Activated naive CD4-positive, alpha-beta T cell treated with Interleukin-2 at 50 U/mL for 16 hours (primary cell): Measurements from ENCODE around the gene ZNF358.

Source experiments
- DNase-seq: peaks from one replicate; pipeline ENCODE4 v3.0.0-alpha.2; 2020

Gene ZNF358

DNA sequence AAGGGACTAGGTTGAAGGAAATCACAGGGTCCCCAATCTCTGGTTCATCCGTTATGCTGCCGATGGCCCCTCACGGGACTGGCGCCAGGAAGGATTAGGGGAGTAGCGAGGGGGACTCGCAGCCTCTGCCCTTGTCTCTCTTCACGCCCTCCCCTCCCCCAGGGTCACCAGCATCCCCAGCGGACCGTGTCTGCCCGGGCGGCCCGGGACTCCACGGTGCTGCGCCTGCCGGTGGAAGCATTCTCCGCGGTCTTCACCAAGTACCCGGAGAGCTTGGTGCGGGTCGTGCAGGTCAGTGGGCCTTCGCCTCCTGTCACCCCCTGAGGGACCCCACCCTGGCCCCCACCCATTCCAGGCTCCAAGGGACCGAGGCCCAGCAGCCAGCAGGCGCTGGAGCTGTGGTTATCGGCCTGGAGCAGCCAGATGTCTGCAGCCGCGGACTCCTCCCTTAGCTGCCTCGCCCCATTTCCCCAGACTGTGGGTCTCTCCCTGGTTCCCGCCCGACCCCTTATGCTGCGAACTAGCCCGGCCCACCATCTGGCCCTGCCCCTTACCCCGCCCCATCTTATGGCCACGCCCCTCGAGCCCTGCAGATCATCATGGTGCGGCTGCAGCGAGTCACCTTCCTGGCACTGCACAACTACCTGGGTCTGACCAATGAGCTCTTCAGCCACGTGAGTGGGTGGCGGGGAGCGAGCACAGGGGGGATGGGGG, 25.0 kb downstream of the ZNF358 start:
- DNase-seq = peak; percentile 15

DNA sequence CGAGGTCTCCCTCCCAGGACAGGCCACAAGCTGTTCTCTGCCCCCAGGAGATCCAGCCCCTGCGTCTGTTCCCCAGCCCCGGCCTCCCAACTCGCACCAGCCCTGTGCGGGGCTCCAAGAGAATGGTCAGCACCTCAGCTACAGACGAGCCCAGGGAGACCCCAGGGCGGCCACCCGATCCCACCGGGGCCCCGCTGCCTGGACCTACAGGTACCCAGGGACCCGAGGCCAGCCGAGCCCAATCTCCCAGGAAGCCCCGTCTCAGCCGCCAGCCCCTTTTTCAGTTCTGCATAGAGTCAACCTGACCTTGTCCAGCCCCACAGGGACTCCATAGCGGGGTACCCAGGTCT, 25.5 kb downstream of the ZNF358 start:
- DNase-seq = no peak

DNA sequence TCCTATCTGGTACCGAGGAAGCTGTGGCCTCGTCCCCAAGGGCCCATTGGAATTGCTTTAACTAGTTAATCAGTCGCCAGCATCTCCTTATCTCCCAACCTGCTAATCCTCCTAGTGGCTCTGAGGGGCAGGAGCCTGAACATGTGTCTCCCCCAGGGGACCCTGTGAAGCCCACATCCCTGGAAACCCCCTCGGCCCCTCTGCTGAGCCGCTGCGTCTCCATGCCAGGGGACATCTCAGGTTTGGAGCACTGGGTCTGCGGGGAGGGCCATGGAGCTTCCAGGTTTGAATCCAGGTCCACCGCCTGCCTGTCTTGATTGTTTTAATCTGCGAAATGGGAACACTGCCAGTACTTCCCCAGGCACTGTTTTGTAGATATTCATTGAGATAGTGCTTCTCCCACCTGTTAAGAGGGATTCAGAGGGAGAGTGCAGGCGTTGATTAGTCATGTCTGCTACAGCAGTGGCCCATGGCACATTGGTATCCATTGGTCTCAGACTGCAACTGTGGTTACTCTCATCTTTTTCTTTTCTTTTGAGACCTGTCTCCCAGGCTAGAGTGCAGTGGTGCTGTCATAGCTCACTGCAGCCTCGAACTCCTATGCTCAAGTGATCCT, 26.0 kb downstream of the ZNF358 start:
- no peak for DNase-seq

DNA sequence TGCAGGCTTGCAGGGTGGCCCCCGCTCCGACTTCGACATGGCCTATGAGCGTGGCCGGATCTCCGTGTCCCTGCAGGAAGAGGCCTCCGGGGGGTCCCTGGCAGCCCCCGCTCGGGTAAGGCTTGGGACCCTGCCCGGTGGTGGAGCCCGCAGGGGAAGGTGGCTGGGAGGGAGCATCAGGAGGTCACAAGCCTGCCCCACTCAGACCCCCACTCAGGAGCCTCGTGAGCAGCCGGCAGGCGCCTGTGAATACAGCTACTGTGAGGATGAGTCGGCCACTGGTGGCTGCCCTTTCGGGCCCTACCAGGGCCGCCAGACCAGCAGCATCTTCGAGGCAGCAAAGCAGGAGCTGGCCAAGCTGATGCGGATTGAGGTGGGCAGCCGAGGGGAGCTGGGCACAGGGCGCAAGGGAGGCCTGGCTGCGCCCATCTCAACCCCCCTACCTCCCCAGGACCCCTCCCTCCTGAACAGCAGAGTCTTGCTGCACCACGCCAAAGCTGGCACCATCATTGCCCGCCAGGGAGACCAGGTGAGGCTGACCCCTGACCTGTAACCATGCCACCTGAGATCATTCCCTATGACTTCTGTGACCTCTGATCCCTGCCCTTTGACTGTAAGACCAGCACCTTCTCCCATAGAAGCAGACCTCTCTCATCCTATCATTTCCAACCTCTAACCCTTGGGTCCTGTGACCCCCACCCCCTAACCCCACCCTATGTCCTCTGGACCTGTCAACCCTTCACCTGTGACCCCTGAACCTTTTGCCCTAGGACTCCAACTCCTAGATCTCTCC, 26.8 kb downstream of the ZNF358 start:
- no peak for DNase-seq

DNA sequence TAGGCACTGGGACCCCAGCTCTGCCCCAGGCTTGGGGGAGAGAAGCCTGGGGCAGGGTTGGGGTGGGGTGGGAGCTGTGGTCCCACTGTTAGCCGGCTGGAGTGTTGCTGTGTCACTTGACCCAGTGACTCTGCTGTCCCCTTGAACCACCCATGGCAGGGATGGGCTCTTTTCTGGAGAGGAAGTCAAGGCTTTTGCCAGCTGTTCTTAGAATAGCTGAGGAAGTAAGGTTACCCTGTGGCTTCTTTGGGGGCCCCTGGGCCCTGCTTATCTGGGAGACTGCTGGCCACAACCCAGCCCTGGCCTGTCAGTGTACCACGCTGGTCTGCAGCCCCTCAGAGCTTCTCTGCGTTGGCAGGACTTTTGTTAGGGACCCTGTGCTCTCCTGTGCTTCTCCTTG, 28.7 kb downstream of the ZNF358 start:
- no peak for DNase-seq

DNA sequence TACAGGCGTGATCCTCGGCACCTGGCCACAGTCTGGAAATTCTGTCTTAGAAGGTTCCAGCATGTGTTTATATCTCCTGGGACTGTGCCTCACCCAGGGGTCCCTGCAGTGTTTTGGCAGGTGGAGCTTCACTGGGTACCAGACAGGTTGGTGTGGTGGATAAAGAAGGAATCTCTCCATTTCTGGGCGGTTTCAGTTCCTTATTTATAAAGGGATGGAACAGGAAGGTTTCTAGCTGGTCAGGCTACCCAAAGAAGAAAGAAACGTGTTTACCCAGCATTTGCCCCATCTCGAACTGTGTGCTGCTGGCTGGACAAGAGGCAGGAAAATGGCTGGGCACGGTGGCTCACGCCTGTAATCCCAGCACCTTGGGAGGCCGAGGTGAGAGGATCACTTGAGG, 29.4 kb downstream of the ZNF358 start:
- DNase-seq = no peak

DNA sequence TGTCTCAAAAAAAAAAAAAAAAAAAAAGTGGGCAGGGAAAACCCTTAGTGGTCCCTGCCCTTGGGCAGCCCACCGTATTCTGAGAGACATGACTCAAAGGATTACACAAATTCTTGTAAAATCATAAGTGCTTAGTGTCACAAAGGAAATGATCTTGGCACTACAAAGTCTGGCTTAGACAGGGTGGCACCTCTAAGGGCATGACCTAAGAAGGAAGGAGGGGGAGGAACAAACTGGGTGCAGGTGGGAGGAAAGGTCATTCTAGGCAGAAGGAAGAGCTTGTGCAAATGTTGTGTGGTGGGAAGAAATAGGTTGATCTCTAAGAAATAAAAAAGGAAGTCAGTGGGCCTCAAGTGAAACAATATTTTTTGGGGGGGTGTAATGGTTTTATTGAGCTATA, 30.0 kb downstream of the ZNF358 start:
- DNase-seq = no peak

DNA sequence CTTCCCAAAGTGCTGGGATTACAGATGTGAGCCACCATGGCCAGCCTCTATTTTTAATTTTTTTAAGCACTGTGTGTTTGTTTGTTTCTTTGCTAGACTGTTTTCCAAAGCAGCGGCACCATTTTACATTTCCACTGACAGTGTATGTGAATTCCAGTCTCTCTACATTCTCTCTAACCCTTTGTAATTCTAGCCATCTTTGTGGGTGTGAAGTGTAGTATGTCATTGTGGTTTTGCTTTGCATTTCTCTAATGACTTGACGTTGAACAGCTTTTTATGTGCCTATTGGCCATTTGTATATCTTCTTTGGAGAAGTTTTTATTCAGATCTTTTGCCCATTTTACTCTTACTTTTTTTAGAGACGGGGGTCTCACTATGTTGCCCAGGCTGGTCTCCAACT, 31.3 kb downstream of the ZNF358 start:
- DNase-seq = no peak

DNA sequence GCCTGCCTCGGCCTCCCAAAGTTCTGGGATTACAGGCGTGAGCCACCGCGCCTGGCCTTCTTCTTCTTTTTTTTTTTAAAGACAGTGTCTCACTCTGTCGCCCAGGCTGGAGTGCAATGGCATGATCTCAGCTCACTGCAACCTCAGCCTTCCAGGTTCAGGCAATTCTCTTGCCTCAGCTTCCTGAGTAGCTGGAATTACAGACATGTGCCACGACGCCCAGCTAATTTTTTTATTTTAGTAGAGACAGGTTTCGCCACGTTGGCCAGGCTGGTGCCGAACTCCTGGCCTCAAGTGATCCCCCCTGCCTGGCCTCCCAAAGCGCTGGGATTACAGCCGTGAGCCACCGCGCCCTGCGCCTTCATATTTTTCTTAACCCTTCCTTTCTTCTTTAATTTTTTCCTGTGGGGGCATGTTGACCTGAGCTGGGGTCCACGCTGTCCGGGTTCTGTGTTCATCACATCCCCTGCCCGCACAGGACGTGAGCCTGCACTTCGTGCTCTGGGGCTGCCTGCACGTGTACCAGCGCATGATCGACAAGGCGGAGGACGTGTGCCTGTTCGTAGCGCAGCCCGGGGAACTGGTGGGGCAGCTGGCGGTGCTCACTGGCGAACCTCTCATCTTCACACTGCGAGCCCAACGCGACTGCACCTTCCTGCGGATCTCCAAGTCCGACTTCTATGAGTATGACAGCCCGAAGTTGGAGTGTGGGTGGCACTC, 33.7 kb downstream of the ZNF358 start:
- no peak for DNase-seq

DNA sequence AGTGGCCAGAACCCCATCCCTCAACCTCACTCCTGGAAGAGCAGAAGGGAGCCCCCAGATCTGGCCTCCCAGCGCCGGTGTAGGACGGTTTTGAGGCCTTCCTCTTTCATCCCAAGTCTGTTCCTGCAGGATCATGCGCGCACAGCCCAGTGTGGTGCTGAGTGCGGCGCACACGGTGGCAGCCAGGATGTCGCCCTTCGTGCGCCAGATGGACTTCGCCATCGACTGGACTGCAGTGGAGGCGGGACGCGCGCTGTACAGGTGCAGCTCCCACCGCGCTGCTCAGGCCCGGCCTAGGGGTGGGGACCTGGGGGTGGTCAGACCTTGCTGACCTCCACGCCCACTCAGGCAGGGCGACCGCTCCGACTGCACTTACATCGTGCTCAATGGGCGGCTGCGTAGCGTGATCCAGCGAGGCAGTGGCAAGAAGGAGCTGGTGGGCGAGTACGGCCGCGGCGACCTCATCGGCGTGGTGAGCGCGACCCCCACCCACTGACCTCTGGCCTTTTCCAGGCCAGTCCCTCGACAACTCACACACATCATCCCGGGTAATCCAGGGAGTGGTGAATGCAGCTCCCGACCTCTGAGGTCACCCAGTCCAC, 34.4 kb downstream of the ZNF358 start:
- no peak for DNase-seq

DNA sequence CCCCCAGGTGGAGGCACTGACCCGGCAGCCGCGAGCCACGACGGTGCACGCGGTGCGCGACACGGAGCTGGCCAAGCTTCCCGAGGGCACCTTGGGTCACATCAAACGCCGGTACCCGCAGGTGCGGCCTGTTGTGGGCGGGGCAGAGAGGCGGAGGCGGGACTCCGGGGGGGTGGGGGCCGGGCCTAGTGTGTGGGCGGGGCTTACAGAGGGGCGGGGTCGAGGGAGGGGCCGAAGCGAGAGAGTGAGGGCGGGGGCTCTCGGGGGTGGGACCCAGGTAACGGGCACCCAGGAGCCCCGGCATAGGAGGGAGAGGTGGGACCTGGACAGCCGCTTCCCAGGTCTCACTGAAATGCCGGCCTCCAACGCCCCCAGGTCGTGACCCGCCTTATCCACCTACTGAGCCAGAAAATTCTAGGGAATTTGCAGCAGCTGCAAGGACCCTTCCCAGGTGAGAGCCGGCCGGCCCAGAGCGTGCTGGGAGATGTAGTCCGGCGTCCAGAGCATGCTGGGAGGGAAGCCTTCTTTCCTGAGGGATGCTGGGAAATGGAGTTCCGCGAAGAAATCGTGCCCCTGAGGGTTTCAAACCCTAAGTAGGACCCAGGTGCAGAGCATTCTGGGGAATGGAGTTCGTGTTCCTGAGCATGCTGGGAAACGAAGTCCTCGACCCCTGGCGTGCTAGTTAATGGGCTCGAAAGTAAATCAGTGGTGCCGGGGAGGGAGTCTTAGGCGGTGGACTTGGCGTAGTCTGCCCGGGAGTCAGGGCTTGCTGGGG, 35.3 kb downstream of the ZNF358 start:
- no peak for DNase-seq

DNA sequence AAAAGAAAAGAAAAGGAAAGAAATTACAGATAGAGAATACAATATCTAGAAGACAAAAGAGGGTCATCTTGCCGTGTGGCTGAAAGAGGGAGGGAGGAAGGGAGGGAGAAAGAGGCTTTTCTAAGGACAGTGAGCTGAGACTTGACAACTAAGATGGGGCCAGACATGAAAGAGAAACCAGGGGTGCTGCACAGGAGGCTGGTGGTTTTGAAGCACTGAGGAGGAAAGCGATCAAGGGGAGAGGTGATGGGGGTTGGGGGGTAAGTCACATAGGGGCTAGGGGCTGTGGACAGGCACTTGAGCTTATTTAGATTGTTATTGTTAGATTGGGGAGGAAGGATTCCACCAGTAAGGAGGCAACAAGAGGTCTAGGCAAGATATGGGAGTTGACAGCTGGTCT, 36.9 kb downstream of the ZNF358 start:
- no peak for DNase-seq

DNA sequence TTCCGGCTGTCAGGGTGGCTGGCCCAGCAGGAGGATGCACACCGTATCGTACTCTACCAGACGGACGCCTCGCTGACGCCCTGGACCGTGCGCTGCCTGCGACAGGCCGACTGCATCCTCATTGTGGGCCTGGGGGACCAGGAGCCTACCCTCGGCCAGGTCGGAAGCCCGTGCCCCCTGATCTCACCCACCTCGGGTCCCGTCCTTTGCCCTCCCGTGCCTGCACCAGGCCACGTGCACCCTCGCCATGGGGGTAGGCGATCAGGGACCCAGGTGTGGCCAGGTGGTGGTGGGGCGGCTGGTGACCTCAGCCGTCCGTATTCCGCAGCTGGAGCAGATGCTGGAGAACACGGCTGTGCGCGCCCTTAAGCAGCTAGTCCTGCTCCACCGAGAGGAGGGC, 38.7 kb downstream of the ZNF358 start:
- DNase-seq = no peak

DNA sequence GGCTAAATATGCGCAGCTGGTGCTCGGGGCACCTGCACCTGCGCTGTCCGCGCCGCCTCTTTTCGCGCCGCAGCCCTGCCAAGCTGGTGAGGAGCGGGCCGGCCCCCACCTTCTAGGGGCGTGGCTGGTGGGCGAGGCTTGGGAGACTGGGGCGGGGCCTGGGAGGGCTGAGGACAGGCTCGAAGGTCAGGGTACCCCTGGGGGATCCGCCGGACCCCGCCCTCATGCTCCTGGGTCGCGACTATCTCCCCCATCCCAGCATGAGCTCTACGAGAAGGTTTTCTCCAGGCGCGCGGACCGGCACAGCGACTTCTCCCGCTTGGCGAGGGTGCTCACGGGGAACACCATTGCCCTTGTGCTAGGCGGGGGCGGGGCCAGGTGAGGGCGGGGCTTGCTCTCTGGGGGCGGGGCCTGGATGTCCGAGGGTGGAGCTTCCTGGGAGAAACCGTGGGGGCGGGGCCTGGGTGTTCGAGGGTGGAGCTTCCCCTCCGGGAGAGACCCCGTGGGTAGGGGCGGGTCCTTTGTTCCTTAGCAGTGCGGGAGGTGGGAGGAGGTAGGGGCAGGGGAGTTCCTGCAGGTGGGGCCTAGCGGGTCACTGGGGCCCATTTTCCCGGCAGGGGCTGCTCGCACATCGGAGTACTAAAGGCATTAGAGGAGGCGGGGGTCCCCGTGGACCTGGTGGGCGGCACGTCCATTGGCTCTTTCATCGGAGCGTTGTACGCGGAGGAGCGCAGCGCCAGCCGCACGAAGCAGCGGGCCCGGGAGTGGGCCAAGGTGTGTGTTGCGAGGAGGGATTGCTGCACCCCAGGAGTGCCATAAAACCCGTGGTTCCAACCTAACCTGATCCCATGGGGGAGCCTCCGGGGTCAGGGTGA, 39.3 kb downstream of the ZNF358 start:
- peak; percentile 6 for DNase-seq

DNA sequence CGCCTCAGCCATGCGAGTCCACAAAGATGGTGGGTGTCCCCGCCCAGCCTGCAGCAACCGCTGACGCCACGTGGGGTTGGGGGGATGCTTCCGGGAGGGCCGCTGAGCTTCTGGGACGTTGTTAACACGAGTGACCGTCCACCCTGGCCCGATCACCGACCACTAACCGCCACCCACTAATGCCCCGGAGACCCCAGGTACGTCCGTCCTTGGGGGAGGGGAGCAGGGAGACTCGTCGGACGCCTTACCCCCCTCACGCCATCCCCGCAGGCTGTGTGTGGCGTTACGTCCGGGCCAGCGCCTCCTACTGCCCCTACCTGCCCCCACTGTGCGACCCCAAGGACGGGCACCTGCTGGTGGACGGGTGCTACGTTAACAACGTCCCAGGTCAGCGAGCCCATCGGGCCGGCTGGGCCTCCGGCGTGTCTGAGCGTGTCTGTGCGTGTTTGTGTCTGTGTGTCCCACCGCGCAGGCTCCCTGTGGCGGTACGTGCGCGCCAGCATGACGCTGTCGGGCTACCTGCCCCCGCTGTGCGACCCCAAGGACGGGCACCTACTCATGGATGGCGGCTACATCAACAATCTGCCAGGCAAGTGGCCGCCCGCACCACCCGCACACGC, 40.9 kb downstream of the ZNF358 start:
- DNase-seq = no peak

DNA sequence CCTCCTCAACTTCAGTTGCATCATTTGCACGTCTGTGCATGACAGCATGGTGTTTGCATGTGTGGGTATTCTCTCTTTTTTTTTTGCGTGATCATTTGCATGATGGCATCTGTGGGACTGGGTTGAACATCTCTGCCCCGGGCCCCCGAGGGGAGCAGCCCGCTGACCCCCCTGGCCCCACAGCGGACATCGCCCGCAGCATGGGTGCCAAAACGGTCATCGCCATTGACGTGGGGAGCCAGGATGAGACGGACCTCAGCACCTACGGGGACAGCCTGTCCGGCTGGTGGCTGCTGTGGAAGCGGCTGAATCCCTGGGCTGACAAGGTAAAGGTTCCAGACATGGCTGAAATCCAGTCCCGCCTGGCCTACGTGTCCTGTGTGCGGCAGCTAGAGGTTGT, 42.8 kb downstream of the ZNF358 start:
- no peak for DNase-seq

DNA sequence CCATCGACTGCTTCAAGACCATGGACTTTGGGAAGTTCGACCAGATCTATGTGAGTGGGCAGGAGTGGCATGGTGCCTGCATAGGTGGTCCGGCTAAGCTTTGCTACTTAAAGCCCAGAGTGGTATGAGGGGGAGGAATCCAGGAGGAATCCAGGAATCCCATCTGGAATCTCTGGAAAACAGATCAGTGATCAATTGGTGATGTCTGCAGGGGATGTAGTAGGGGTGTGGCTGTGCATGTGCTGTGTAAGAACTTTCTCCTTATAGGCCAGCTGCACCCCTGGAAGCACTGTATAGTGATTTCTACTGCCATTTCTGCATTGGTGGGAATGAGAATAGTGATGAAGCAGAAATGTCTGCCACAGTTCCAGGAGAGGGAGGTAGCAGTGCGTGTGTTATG, 43.2 kb downstream of the ZNF358 start:
- DNase-seq = no peak

DNA sequence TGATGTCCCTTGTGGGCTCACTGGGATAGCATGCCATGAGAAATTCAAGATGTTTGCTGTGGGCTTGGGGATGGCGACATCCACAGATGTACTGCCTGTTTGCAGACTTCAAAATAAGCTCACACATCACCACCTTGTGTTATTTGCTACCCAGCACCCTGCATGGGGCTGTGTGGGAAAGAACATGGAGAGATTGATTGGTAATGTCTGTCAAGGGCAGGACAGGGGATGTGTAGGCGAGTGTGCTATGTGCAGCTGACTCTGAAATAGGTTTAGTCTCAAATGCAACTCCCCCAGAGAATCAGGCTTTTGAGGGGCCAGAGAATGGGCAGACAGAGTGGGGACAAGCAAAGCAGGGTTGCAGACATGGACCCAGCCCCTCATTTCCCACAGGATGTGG, 44.4 kb downstream of the ZNF358 start:
- no peak for DNase-seq

DNA sequence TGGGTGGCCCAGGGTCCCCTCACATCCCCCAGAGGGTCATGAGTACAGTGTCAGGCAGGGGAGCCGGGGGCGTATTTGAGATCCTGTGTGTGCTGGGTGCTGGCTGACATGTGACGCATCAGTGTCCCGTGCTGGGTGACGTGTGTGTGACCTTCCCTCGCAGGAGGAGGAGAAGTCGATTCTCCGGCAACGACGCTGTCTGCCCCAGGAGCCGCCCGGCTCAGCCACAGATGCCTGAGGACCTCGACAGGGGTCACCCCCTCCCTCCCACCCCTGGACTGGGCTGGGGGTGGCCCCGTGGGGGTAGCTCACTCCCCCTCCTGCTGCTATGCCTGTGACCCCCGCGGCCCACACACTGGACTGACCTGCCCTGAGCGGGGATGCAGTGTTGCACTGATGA, 45.4 kb downstream of the ZNF358 start:
- no peak for DNase-seq

DNA sequence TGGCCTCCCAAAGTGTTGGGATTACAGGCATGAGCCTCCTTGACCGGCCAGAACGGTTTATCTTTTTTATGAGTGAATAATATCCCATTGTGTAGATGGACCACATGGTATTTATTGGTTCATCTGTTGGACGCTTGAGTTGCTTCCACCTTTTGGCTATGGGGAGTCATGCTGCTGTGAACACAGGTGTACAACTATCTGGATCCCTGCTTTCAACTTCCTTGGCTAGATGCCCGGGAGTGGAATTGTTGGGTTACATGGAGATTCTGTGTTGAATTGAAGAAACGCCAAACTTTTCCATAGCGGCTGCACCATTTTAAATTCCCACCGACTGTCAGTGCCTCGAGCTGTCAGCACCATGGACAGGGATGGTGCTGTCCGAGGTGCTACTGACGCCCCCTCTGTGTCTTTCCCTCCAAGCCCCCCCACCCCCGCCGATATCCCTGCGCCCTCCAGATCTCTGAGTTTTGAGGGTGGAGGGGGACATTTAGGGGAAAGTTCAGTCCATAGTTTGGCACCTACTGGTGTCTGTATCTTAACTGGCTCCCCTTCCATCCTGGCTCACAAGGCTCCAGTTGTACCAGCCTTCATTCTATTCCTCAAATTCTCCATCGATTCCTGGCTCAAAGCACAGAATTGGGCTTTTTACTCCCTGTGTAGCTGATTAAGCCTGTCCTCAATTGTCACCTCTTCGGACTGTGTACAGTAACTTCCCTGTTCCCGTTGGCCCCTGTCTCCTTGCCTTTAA, 46.9 kb downstream of the ZNF358 start:
- no peak for DNase-seq
